PFSK-1 (cell line): ENCODE measurements around the gene PARD3B.

Experiments used
- SIN3A ChIP-seq: IDR thresholded peaks from 2 replicates; pipeline ENCODE4 v1.6.1; 2012; ENCODE audit warnings: mild to moderate bottlenecking, low read length, moderate library complexity, borderline replicate concordance; ENCODE audit not compliant: insufficient read depth
- TAF1 ChIP-seq: IDR thresholded peaks from 2 replicates; pipeline ENCODE4 v1.6.1; 2012; ENCODE audit warnings: low read length, control low read depth, borderline replicate concordance; ENCODE audit not compliant: insufficient read depth

- TF ChIP-seq SIN3A (no peak), TAF1 (no peak)
These were observed 458.0 kb downstream of the PARD3B start for GRCh38 chr2:205003288-205003687.
